ENCODE measurements around the gene MUTYH. TPM values are rescaled to one million over a fixed set of nuclear protein-coding genes. Genes with fewer than 3 reads are reported as not detected.
"Not testable (repeated sequence)": the region's sequence is repeated elsewhere in the genome, so short reads cannot be mapped to it uniquely, and the experiment has no call there.

MUTYH gene
- total RNA-seq, 1 experiment from 2014 or later = 26.8 TPM

DNA sequence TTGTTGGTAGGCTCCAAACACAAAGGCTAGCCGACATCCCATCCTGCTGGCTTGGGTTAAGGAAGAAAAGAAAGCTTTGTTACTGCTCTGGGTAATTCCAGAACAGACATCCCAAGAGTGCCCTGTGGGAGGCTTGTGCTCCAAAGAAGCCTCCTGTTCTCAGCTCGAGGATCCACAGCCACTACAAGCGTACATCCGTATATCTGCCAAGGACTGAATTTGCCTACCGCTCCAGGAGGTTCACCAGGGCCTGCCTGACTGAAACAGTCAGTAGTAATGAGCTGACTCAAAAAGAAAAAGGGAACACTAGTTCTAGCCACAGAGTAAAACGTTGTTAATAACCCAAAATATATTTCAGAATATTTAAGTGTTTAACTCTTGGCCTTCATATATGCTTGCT, 24.8 kb upstream of the MUTYH start:
- ChIA-PET CTCF (no interaction called here), POLR2A (ENCODE audit: low non-redundant PET) (no interaction called here)
- BruUV-seq (replicated peaks) = no TSS peak
- Histone ChIP-seq H3K9me3 (ENCODE audit: low read depth, low read length, poor library complexity, severe bottlenecking) (no peaks in the 10 kb centered on the region), H3K4me1 (ENCODE audit: insufficient read depth, low read length, poor library complexity, severe bottlenecking) (no peaks in the 10 kb centered on the region), H3K27me3 (replicated peaks; ENCODE audit: insufficient read depth, low read depth, low read length, poor library complexity) (no peaks in the 10 kb centered on the region), H3K4me3 (ENCODE audit: low read depth, low read length, poor library complexity, severe bottlenecking) (no peak overlapping the region), H3K27ac (ENCODE audit: low read depth, low read length, poor library complexity, severe bottlenecking) (no peak overlapping the region), H3K36me3 (ENCODE audit: insufficient read depth, low read length, poor library complexity, severe bottlenecking) (no peaks in the 10 kb centered on the region)
- intact Hi-C loops (cut with micrococcal nuclease; ENCODE audit: unreplicated experiment) = no loop called here
- TF ChIP-seq EZH2 (IDR thresholded peaks at IDR 0.05; ENCODE audit: borderline replicate concordance, low read depth, low read length, poor library complexity, severe bottlenecking) = no peak
- TF ChIP-seq, protein P1, sequence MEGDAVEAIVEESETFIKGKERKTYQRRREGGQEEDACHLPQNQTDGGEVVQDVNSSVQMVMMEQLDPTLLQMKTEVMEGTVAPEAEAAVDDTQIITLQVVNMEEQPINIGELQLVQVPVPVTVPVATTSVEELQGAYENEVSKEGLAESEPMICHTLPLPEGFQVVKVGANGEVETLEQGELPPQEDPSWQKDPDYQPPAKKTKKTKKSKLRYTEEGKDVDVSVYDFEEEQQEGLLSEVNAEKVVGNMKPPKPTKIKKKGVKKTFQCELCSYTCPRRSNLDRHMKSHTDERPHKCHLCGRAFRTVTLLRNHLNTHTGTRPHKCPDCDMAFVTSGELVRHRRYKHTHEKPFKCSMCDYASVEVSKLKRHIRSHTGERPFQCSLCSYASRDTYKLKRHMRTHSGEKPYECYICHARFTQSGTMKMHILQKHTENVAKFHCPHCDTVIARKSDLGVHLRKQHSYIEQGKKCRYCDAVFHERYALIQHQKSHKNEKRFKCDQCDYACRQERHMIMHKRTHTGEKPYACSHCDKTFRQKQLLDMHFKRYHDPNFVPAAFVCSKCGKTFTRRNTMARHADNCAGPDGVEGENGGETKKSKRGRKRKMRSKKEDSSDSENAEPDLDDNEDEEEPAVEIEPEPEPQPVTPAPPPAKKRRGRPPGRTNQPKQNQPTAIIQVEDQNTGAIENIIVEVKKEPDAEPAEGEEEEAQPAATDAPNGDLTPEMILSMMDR (conservative IDR thresholded peaks at IDR 0.05; ENCODE audit: low read depth, low read length) = no peak
- DNase-seq (ENCODE audit: low spot score) = no peak

DNA sequence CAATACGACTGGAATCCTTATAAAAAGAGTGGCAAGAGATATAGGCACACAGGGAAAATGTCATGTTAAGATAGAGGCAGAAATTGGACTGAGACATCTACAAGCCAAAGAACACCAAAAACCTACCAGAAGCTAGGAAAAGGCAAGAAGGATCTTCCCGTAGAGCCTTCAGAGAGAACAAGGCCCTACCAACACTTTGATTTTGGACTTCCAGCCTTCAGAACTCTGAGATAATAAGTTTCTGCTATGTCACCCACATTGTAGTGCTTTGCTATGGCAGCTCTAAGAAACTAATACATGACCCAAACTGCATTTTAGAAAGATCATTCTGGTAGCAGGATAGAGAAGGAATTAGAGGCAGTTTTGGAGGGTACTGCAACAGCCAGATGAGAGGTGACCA, 24.1 kb upstream of the MUTYH start:
- DNase-seq (ENCODE audit: low spot score) = no peak
- Histone ChIP-seq H3K27ac (ENCODE audit: low read depth, low read length, poor library complexity, severe bottlenecking) (no peak overlapping the region), H3K27me3 (replicated peaks; ENCODE audit: insufficient read depth, low read depth, low read length, poor library complexity) (no peaks in the 10 kb centered on the region), H3K9me3 (ENCODE audit: low read depth, low read length, poor library complexity, severe bottlenecking) (no peaks in the 10 kb centered on the region), H3K4me3 (ENCODE audit: low read depth, low read length, poor library complexity, severe bottlenecking) (no peak overlapping the region), H3K4me1 (ENCODE audit: insufficient read depth, low read length, poor library complexity, severe bottlenecking) (no peaks in the 10 kb centered on the region), H3K36me3 (ENCODE audit: insufficient read depth, low read length, poor library complexity, severe bottlenecking) (no peaks in the 10 kb centered on the region)
- intact Hi-C loops (cut with micrococcal nuclease; ENCODE audit: unreplicated experiment) = no loop called here
- POLR2A ChIA-PET (ENCODE audit: low non-redundant PET) = no interaction called here
- no peak for TF ChIP-seq EZH2 (IDR thresholded peaks at IDR 0.05; ENCODE audit: borderline replicate concordance, low read depth, low read length, poor library complexity, severe bottlenecking)
- TF ChIP-seq, protein P1 (conservative IDR thresholded peaks at IDR 0.05; ENCODE audit: low read depth, low read length) = no peak
- no TSS peak for BruUV-seq (replicated peaks)
- CTCF ChIA-PET = no interaction called here

DNA sequence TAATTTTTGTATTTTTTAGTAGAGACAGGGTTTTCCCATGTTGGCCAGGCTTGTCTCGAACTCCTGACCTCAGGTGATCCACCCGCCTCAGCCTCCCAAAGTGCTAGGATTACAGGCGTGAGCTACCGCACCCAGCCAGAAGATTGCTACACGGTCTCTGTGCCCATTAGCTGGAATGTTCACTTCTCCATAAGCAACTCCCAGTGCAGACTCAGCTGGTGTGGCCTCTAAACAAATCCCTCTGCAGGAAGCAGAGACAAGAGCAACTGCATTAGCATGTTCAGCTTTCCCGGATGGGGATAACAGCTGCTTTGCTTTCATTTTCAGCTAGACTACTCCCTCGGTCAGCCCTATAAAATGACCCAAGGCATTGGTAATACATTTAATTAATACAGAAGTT, 20.7 kb upstream of the MUTYH start:
- POLR2A ChIA-PET (ENCODE audit: low non-redundant PET); H3K4me3 ChIP-seq (ENCODE audit: low read depth, low read length, poor library complexity, severe bottlenecking); H3K27me3 ChIP-seq (replicated peaks; ENCODE audit: insufficient read depth, low read depth, low read length, poor library complexity); DNase-seq (ENCODE audit: low spot score); H3K27ac ChIP-seq (ENCODE audit: low read depth, low read length, poor library complexity, severe bottlenecking); H3K9me3 ChIP-seq (ENCODE audit: low read depth, low read length, poor library complexity, severe bottlenecking); H3K36me3 ChIP-seq (ENCODE audit: insufficient read depth, low read length, poor library complexity, severe bottlenecking); BruUV-seq (replicated peaks); CTCF ChIA-PET; H3K4me1 ChIP-seq (ENCODE audit: insufficient read depth, low read length, poor library complexity, severe bottlenecking): not testable (repeated sequence)
- intact Hi-C loops (cut with micrococcal nuclease; ENCODE audit: unreplicated experiment) = loop anchor here (1.0 kb wide), 1 partner anchor 132 kb away; no protein-coding TSS in a partner anchor

DNA sequence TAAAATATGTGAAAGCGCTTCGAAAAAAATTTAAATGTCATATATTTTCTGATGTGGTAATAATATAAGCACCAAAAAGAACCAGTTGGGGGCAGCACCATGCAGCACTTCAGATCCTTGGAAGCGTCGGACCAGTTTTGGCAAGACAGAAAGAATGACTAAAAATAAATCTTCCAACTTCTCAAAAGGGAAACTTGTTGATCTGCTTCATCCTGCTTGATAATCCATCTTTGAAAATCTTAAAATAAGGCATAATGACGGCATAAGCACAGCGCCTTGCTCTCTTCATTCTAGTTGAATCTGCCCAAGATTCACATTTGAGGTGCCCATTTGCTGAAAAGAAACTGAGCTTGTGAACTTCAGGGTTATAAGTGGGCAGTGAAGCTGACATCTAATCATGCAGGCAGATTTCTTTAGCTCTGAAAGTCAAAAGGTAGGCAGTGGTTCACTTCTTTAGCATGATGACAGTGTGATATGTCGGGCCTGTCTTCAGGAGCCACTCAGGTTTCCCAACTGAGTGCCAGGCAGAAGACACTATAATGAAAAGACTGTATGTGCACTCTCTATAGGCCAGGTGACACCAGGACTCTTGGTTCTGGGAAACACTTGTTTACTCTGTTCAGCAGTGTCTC, 19.8 kb upstream of the MUTYH start:
- Histone ChIP-seq H3K36me3 (ENCODE audit: insufficient read depth, low read length, poor library complexity, severe bottlenecking) (no peaks in the 10 kb centered on the region), H3K27ac (ENCODE audit: low read depth, low read length, poor library complexity, severe bottlenecking) (no peak overlapping the region), H3K4me3 (ENCODE audit: low read depth, low read length, poor library complexity, severe bottlenecking) (no peak overlapping the region), H3K9me3 (ENCODE audit: low read depth, low read length, poor library complexity, severe bottlenecking) (no peaks in the 10 kb centered on the region), H3K4me1 (ENCODE audit: insufficient read depth, low read length, poor library complexity, severe bottlenecking) (no peaks in the 10 kb centered on the region), H3K27me3 (replicated peaks; ENCODE audit: insufficient read depth, low read depth, low read length, poor library complexity) (no peaks in the 10 kb centered on the region)
- CTCF ChIA-PET = interaction anchor here (0.5 to 1.5 kb wide), 3 partner anchors 131 to 134 kb away, joined by 4 to 22 read pairs (median 4); partner anchors contain the start of gene TESK2
- POLR2A ChIA-PET (ENCODE audit: low non-redundant PET) = no interaction called here
- DNase-seq (ENCODE audit: low spot score) = peak; percentile 72
- intact Hi-C loops (cut with micrococcal nuclease; ENCODE audit: unreplicated experiment) = loop anchor here (1.0 to 10.0 kb wide), 3 partner anchors 133 to 525 kb away; no protein-coding TSS in a partner anchor
- no TSS peak for BruUV-seq (replicated peaks)
- TF ChIP-seq, protein P1 (conservative IDR thresholded peaks at IDR 0.05; ENCODE audit: low read depth, low read length) = peak; percentile 77
- TF ChIP-seq EZH2 (IDR thresholded peaks at IDR 0.05; ENCODE audit: borderline replicate concordance, low read depth, low read length, poor library complexity, severe bottlenecking) = no peak

Data from A673 (cell line).